BJ (cell line): ENCODE data around the gene RHPN2. TPM values are rescaled to one million over a fixed set of nuclear protein-coding genes. Genes with fewer than 3 reads are reported as not detected.
A peak's percentile ranks its signal among the peaks of the same experiment; 100 is the strongest.
"Not testable (repeated sequence)": the region's sequence is repeated elsewhere in the genome, so short reads cannot be mapped to it uniquely, and the experiment has no call there.

ENCODE experiments used
- CTCF ChIA-PET: fragments of 350-600 bp; formaldehyde crosslinking; extraction: SDS; loops from one replicate; lab custom pipeline; 2021; ENCODE audit warnings: antibody characterized with exemption, inconsistent platforms; lab: Yijun Ruan, JAX
- POLR2A ChIA-PET: fragments of 300-600 bp; sonication (Branson Sonifier 250); formaldehyde crosslinking; extraction: SDS; loops from one replicate; lab custom pipeline; 2021; ENCODE audit warnings: antibody characterized with exemption; lab: Charles Lee
- DNase-seq: peaks from one replicate; pipeline ENCODE4 v3.0.0-alpha.2; 2011; ENCODE audit warnings: low read depth
- H3K27me3 ChIP-seq: 2 replicates; pipeline ENCODE4 v1.6.0; 2011; ENCODE audit warnings: low read length; ENCODE audit not compliant: control insufficient read depth, insufficient read depth
- H3K36me3 ChIP-seq: 2 replicates; pipeline ENCODE4 v1.5.1; 2011; ENCODE audit warnings: low read length; ENCODE audit not compliant: control insufficient read depth, insufficient read depth
- H3K4me3 ChIP-seq: 2 replicates; pipeline ENCODE4 v1.5.1; 2011; ENCODE audit warnings: low read depth, mild to moderate bottlenecking, control low read depth, low read length
- polyA plus RNA-seq: library from polyadenylated mRNA; depleted of rRNA; stranded (reverse); fragments of >200 nt; gene quantifications from 2 replicates; pipeline ENCODE4 v1.2.3, GENCODE V29; 2011
- TF ChIP-seq, protein P1 (sequence below): IDR thresholded peaks from 2 replicates; pipeline ENCODE4 v1.5.1; 2011; ENCODE audit warnings: low read depth, mild to moderate bottlenecking, control low read depth, inconsistent platforms, low read length, moderate library complexity; ENCODE audit not compliant: insufficient read depth

Gene RHPN2
- polyA plus RNA-seq, 1 experiment = 7.8 TPM

DNA sequence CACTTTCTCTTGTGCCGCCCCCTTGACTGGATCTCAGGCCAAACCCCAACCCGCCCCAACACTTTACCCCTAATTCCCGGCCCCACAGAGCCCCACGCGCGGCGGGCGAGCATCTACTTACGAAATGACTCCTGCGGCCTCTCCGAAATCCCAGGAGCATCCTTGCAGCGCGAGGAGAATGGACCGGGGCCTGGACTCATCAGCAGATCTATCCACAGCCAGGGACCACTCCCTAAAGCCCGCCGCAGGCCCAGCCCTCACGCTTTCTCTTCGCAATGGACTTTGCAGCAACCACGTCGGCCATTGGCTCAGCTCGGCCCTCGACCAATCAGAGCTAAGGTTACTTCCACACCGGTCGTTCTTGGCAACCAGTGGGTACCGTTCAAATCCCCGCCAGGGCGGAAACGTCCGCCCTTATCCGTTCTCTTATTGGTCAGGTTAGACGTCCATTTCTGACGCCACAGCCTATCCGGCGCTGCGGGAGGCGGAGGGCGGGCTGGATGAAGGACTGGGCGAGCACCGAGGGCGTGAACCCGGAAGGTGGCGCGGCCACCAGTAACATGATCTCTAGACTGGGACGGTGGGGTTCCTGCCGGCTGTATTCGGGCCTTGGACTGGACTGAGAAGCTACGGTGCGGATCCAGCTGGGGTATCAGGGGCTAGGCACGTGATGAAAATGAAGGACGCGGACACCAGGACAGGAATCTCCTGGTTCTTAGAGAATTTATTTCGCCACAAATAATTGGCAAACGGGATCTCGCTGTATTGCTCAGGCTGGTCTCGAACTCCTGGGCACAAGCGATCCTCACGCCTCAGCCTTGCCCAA, 92.8 kb downstream of the RHPN2 start, which contains the start of the genes CEP89 and FAAP24:
Gene CEP89, minus strand, starts transcription at position 244 of the 826 bp plus-strand sequence. Its CDS starts 84 bp downstream, at position 160.
Gene FAAP24, plus strand, starts transcription at position 528 of the 826 bp plus-strand sequence. CDS start 955 bp downstream, outside the sequence.
- H3K4me3 ChIP-seq = peak within 1 kb of the TSS; percentile 87
- POLR2A ChIA-PET = no interaction called here
- TF ChIP-seq, protein P1, sequence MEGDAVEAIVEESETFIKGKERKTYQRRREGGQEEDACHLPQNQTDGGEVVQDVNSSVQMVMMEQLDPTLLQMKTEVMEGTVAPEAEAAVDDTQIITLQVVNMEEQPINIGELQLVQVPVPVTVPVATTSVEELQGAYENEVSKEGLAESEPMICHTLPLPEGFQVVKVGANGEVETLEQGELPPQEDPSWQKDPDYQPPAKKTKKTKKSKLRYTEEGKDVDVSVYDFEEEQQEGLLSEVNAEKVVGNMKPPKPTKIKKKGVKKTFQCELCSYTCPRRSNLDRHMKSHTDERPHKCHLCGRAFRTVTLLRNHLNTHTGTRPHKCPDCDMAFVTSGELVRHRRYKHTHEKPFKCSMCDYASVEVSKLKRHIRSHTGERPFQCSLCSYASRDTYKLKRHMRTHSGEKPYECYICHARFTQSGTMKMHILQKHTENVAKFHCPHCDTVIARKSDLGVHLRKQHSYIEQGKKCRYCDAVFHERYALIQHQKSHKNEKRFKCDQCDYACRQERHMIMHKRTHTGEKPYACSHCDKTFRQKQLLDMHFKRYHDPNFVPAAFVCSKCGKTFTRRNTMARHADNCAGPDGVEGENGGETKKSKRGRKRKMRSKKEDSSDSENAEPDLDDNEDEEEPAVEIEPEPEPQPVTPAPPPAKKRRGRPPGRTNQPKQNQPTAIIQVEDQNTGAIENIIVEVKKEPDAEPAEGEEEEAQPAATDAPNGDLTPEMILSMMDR = no peak
- no peaks in the 10 kb centered on the region for H3K27me3 ChIP-seq
- H3K36me3 ChIP-seq = peaks cover 3% of the 10 kb centered on the region
- peak; percentile 95 for DNase-seq
- CTCF ChIA-PET = interaction anchor here (0.5 to 2.8 kb wide), 3 partner anchors 153 to 1756 kb away, joined by 4 to 8 read pairs (median 4); no protein-coding TSS in a partner anchor

DNA sequence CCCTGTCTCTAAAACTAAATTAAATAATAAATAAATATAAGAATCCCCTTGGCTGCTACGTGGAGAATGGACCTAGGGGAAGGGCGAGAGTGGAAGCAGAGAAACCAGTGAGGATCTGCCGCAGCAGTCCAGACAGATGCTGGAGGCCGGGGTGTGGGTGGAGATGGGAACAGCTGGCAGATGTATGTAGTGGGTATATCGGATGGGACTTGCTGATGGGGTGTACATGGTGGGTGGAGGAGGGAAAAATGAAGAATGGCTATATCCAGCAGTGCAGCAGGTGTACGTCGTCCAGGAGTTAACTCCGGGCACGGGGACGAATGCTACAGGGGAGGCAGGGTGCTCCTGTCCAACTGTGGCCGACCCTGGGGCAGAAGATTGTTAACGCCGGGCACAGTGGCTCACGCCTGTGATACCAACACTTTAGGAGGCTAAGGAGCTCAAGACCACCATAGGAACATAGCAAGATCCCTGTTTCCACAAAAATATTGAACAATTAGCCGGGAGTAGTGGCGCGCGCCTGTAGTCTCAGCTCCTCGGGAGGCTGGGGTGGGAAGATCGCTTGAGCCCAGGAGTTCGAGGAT, 93.6 kb downstream of the RHPN2 start:
- CTCF ChIA-PET = interaction anchor here (0.9 to 2.8 kb wide), 3 partner anchors 27 to 264 kb away, joined by 3 to 8 read pairs (median 3); no protein-coding TSS in a partner anchor
- TF ChIP-seq, protein P1 = no peak

DNA sequence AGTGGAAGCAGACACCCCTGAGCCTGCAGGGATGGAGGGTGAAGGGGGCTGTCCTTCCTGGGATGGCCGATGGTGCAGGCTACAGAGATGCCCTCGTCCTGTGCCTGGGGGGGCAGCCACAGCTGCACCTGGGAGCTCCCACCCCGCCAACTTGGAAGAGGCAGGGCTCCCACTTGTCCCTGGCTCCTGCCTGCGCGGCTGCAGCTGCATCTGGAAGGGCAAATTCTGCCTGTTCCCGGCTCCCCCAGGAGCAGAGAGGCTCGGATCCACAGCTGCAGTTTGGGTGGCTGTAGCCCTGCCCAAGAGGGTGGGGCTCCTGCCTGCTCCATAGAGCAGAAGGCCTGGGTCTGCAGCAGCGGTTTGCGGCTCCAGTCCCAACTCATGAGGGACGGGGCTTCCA, 95.1 kb downstream of the RHPN2 start:
- POLR2A ChIA-PET = no interaction called here
- DNase-seq = no peak
- CTCF ChIA-PET = no interaction called here
- no peaks in the 10 kb centered on the region for H3K27me3 ChIP-seq
- no peak overlapping the region for H3K4me3 ChIP-seq
- TF ChIP-seq, protein P1 = no peak
- H3K36me3 ChIP-seq = peaks cover 5% of the 10 kb centered on the region

More for the DNA sequence above, 93.6 kb downstream of the RHPN2 start:
- POLR2A ChIA-PET = no interaction called here
- H3K27me3 ChIP-seq = no peaks in the 10 kb centered on the region
- peak overlapping the region; percentile 87 for H3K4me3 ChIP-seq
- no peak for DNase-seq
- H3K36me3 ChIP-seq = peaks cover 3% of the 10 kb centered on the region

DNA sequence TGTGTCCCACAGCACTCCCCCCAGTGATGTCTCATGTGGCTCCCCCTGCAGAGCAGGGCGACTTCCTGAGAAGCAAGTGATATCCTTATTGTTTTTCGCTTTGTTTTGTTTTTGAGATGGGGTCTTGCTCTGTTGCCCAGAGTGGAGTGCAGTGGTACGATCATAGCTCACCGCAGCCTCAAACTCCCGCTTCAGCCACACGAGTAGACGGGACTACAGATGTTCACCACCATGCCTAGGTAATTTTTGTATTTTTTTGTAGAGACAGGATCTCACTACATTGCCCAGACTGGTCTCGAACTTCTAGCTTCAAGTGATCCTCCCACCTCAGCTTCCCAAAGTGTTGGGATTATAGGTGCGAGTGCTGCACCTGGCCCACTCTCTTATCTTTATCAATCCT, 97.9 kb downstream of the RHPN2 start:
- Histone ChIP-seq H3K27me3 (no peaks in the 10 kb centered on the region), H3K4me3 (no peak overlapping the region), H3K36me3 (peaks cover 7% of the 10 kb centered on the region)
- TF ChIP-seq, protein P1 = no peak
- CTCF ChIA-PET = interaction anchor here (0.7 kb wide), 2 partner anchors 9 to 109 kb away, joined by 3 read pairs; no protein-coding TSS in a partner anchor
- DNase-seq = no peak
- POLR2A ChIA-PET = no interaction called here

DNA sequence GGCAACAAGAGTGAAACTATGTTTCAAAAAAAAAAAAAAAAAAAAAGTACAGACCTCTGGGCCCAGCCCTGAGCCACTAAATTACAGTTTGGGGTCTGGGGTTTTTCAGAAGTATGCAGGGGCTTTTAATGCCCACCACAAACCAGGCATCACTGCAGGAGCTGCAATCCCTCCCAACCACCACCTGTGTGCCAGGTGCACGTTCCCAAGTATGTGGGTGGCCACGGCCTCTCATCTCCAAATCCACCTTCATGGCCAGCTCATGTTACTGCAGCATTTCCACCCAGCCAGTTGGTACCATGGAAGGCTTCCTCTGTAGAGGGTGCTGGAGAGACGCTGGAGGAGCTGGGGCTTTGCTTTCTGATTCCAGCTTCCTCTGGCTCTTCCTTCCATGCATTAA, 119.4 kb downstream of the RHPN2 start:
- ChIA-PET POLR2A (no interaction called here), CTCF (interaction anchor here (1.2 kb wide), 1 partner anchor 21 kb away, joined by 3 read pairs; no protein-coding TSS in a partner anchor)
- no peaks in the 10 kb centered on the region for H3K27me3 ChIP-seq

DNA sequence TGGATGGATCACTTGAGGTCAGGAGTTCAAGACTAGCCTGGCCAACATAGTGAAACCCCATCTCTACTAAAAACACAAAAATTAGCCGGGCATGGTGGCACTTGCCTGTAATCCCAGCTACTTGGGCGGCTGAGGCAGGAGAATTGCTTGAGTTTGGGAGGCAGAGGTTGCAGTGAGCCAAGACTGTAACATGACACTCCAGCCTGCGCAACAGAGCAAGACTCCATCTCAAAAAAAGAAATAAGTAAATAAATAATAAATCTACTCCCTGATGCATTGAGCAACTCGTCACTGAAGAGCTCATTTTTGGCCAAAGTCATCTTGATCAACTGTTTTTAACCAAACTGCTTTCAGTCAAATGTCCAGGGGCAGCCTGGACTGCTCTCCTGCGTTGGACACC, 123.4 kb downstream of the RHPN2 start:
- H3K27me3 ChIP-seq, H3K4me3 ChIP-seq, POLR2A ChIA-PET, DNase-seq: not testable (repeated sequence)
- H3K36me3 ChIP-seq = peaks cover 19% of the 10 kb centered on the region
- CTCF ChIA-PET = interaction anchor here (0.8 to 1.1 kb wide), 2 partner anchors 17 to 57 kb away, joined by 3 read pairs; no protein-coding TSS in a partner anchor

More for the DNA sequence above, 119.4 kb downstream of the RHPN2 start:
- no peak for DNase-seq
- Histone ChIP-seq H3K36me3 (peaks cover 18% of the 10 kb centered on the region), H3K4me3 (no peak overlapping the region)
- TF ChIP-seq, protein P1 = no peak
